ENCODE measurements around the gene C12orf57.
"Not testable (repeated sequence)": the region's sequence is repeated elsewhere in the genome, so short reads cannot be mapped to it uniquely, and the experiment has no call there.

C12orf57 gene

DNA sequence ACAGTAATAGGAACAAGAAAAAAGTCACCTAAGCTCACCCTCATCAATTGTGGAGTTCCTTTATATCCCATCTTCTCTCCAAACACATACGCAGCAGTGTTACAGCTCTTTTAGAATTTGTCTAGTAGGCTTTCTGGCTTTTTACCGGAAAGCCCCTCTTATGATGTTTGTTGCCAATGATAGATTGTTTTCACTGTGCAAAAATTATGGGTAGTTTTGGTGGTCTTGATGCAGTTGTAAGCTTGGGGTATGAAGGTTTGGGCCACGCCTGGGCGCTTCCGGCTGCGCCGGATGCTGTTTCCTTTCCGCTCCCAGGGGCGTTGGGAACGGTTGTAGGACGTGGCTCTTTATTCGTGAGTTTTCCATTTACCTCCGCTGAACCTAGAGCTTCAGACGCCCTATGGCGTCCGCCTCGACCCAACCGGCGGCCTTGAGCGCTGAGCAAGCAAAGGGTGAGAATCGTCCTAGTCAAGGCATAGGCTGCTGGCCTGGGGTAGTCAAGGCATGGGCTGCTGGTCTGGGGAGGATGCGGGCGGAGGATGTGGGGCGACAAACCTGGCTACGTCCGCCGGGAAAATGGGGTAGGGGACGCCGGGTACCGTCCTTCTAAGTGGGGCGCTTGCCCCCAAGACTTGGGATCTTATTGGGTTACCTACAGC is at the start of gene C12orf57, which contains the start of gene RNU7-1:
TSS of gene C12orf57 (plus strand) at position 301 of the 659 bp plus-strand sequence. CDS start at position 401, 100 bp downstream.
TSS of gene RNU7-1 (plus strand) at position 95 of the 659 bp plus-strand sequence.
- no peak for DNase-seq (ENCODE audit: low read depth in 2 of 2)

DNA sequence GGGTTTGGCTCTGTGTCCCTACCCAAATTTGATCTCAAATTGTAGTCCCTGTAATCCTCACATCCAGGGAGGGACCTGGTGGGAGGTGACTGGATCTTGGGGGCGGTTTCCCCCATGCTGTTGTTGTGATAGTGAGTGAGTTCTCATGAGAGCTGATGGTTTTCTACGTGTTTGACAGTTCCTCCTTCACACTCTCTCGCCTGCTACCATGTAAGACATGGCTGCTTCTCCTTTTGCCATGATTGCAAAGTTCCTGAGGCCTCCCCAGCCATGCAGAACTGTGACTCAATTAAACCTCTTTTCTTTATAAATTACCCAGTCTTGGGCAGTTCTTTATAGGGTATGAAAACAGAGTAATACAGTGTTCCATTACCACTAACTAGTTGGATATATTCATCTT is 49.5 kb upstream of the C12orf57 start:
- DNase-seq (ENCODE audit: low read depth in 2 of 2): no peak

- DNase-seq (ENCODE audit: low read depth in 2 of 2): no peak
Observed at GRCh38 chr12:6896846-6897435, 46.9 kb upstream of the C12orf57 start.

DNA sequence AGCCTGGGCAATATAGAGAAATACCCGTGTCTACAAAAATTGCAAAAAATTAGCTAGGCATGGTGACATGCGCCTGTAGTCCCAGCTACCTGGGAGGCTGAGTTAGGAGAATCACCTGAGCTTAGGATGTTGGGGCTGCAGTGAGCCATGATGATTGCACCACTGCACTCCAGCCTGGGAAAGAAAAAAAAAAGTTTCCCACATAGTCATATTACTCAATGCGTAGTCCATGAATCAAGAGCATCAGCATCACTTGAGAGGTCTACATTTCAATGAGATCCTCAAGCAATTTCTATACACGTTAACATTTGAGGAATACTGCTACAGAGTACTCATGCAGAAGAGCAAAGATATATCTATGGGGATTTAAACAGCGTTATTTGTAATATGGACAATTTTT is 44.4 kb upstream of the C12orf57 start:
- DNase-seq (ENCODE audit: low read depth in 2 of 2): no peak

DNA sequence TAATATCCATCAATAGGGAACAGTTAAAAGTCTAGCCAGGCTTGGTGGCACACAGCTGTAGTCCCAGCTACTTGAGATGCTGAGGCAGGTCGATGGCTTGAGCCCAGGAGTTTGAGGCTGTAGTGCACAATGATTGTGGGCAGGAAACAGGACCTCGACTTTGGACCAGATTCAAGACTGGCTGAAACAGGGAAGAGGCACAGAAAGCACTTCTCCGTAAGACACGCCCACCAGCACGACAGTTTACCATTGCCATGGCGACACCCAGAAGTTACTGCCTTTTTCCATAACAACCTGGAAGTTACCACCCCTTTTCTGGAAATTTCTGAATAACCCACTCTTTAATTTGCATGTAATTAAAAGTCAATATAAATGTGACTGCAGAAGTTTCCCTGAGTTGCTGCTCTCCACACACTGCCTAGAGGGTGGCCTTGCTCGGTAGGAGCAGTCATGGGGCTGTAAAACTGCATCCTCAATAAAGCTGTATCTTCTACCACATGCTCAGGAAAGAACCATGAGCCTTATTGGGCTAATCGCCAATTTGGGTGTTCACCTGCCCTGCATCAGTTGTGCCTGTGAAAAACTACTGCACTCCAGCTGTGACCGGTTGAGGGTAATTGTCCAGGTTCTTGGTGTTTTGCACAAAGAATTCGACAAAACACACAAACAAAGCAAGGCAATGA is 43.8 kb upstream of the C12orf57 start:
- no peak for DNase-seq (ENCODE audit: low read depth in 2 of 2)

- DNase-seq (ENCODE audit: low read depth in 2 of 2): no peak
Observed at GRCh38 chr12:6902448-6902847, 41.4 kb upstream of the C12orf57 start.

GRCh38 chr12:6903722-6904121 is 40.1 kb upstream of the C12orf57 start:
- no peak for DNase-seq (ENCODE audit: low read depth in 2 of 2)

DNA sequence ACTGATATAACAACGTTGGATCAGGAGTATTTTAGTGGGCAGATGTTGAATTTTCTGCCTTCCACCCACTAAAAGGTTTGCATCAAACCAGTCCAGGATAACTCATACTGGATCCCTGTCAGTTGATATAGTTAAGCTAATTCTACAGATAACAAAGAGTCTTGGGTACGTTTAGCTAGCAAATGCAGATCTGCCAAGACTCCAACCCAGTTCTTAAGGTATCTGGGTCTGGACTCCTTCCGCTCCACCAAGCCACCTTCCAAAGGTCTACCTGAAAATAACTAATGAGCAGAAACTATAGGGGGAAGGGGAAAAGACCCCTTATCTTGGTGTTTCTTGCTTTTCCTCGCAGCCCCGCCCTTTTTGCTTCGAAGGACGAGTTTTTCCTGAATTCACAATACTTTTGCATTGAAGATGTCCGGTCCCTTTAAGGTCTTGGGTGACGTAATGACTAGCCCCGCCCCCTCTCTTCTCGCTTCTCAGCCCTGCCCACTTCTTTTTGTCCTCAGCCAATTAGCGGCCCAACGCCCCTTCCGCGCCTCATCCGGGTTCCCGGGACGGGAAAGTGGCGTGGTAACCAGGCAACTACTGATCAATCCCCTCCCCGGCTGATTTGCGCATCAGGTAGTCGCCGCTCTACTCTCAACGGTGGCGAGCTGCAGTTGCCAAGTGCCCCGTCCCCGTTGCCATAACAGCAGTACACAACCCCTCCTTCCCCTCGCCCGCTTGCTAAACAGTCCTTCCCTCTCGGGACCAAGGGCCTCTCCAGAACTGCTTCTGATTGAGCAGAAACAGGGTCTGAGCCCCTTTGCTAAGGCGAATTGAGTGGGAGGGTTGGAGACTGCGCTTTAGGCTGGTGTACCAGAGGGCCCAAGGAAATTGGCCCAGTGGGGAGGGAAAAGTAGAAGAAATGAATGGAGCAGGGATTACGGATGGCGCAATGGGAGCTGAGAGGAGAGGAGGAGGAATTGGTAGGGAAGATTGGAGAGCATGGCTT is 39.2 kb upstream of the C12orf57 start, which contains the start of gene LRRC23:
TSS of gene LRRC23 (plus strand) at position 543 of the 997 bp plus-strand sequence. CDS start 812 bp downstream, outside the sequence.
- DNase-seq (ENCODE audit: low read depth in 2 of 2): peak; percentile 89 to 94

- no peak for DNase-seq (ENCODE audit: low read depth in 2 of 2)
Observed at GRCh38 chr12:6905414-6906040, 38.3 kb upstream of the C12orf57 start.

DNA sequence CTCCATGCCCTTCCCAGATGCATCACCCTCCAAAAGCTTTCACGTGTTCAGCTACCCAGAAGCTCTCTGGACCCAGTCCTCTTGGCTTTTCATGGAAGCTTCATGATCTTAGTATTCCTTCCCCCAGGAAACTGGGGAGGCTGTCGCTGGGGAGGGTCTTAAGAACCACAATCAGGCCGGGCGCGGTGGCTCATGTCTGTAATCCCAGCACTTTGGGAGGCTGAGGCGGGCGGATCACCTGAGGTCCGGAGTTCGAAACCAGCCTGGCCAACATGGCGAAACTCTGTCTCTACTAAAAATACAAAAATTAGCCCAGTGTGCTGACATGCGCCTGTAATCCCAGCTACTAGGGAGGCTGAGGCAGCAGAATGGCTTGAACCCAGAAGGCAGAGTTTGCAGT is 35.7 kb upstream of the C12orf57 start:
- DNase-seq (ENCODE audit: low read depth in 2 of 2): not testable (repeated sequence)

DNA sequence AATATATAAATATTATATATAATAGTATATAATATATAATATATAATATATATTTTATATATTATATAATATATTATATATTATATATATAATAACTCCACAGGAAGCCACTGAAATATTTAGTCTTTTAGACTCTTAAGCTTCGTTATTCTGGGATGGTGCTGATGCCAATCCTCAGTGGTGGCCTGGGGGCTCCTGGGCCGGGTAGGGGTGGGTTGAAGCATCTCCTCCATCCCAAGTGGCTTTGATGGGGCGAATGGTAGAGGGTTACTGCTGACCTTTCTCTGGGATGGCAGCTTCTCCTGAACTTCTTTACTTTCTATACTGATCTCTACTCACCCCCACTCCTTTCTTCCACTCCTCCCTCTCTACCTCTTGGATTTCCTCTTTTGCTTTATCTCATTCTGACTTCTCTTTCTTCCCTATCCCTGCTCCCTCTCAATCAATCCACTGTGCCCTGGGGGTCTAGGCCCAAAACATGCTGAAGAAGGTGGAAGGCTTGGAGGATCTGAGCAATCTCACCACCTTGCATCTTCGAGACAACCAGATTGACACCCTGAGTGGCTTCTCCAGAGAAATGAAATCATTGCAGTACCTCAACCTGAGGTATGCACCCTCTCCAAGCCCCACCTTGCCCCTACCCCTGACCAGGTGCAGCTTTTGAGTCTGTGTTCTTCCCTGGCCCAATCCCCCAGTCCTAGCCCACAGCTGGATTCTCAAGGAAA is 34.2 kb upstream of the C12orf57 start:
- no peak for DNase-seq (ENCODE audit: low read depth in 2 of 2)

DNA sequence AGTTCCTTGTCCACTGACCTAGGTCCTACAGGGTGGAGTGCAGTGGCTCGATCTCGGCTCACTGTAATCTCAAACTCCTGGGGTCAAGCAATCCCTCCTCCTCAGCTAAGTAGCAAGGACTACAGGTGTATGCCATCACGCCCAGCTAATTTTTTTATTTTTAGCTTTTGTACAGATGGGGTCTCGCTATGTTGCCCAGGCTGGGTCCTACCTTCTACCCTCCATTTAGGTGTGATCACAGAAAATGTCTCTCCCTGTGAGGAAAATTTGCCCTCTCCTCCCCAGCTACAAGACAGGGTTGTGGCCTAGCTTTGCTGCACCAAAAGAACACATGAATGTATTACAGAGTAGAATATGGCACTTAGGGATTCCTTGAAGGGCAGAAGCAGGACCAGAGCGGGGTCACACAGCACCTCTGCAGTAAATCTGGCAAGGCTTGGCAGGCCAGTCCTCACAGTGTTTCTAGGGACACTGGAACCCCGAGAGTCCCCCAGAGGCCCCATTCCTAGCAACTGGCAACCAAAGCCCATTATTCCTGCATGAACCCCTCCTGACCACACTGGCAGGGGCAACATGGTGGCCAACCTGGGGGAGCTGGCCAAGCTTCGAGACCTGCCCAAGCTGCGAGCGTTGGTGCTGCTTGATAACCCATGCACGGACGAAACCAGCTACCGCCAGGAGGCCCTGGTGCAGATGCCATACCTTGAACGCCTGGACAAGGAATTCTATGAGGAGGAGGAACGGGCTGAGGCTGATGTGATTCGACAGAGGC is 31.5 kb upstream of the C12orf57 start:
- DNase-seq (ENCODE audit: low read depth in 2 of 2): no peak

GRCh38 chr12:6914246-6914946 is 29.4 kb upstream of the C12orf57 start, which contains the start of gene ENO2:
Gene ENO2, plus strand, starts transcription at chr12:6914580. Its CDS starts 1,253 bp downstream, at chr12:6915833.
- peak; percentile 76 to 79 for DNase-seq (ENCODE audit: low read depth in 2 of 2)

- DNase-seq (ENCODE audit: low read depth in 2 of 2): no peak
Observed at GRCh38 chr12:6914947-6915788, 28.7 kb upstream of the C12orf57 start.

GRCh38 chr12:6915789-6916285 is 28.0 kb upstream of the C12orf57 start:
- DNase-seq (ENCODE audit: low read depth in 2 of 2): no peak

- no peak for DNase-seq (ENCODE audit: low read depth in 2 of 2)
Observed at GRCh38 chr12:6916426-6917200, 27.2 kb upstream of the C12orf57 start.

All from stimulated activated CD8-positive, alpha-beta memory T cell treated with anti-CD3 and anti-CD28 coated beads, Interleukin-15, amount 100 ng/mL, for 4 hours (primary cell).